Heart left ventricle (tissue), 16 donors: ENCODE results near the gene CACYBP. TPM values are rescaled to one million over a fixed set of nuclear protein-coding genes. Genes with fewer than 3 reads are reported as not detected.
"Not testable (repeated sequence)": the region's sequence is repeated elsewhere in the genome, so short reads cannot be mapped to it uniquely, and the experiment has no call there.

ENCODE experiments used
- ATAC-seq, 4 donors: fragments of 200-7000 bp; cut with Tn5 transposase; one replicate each; pipeline ENCODE4 v1.9.1; 2020 to 2022; ENCODE audit warnings: moderate library complexity in 4 of 4, mild to moderate bottlenecking in 3 of 4, moderate number of reproducible peaks in 1 of 4
- DNase-seq, 5 donors: peaks; one replicate each; pipeline ENCODE4 v3.0.0-alpha.2; 2020
- H3K27ac ChIP-seq, 12 donors: fragments of 200-600 bp; sonication (generic) in 4 of 12; one replicate each; pipeline versions ENCODE4 v1.5.0 to v1.8.0; 2016 to 2022; ENCODE audit warnings: mild to moderate bottlenecking in 2 of 12
- H3K27me3 ChIP-seq, 9 donors: fragments of 200-600 bp; sonication (generic) in 2 of 9; one replicate each; pipeline versions ENCODE4 v1.5.1 to v1.8.0; 2016 to 2022; ENCODE audit warnings: mild to moderate bottlenecking in 3 of 9
- H3K36me3 ChIP-seq, 9 donors: fragments of 200-600 bp; sonication (generic) in 2 of 9; one replicate each; pipeline versions ENCODE4 v1.5.0 to v1.8.0; 2018 to 2022; ENCODE audit warnings: mild to moderate bottlenecking in 2 of 9
- H3K4me1 ChIP-seq, 12 donors: fragments of 200-600 bp; sonication (generic) in 4 of 12; one replicate each; pipeline versions ENCODE4 v1.5.0 to v1.8.0; 2016 to 2022; ENCODE audit warnings: mild to moderate bottlenecking in 3 of 12
- H3K4me3 ChIP-seq, 12 donors: fragments of 200-600 bp; sonication (generic) in 4 of 12; one replicate each; pipeline versions ENCODE4 v1.5.0 to v1.8.0; 2017 to 2022; ENCODE audit warnings: mild to moderate bottlenecking in 9 of 12, moderate library complexity in 4 of 12
- H3K9me3 ChIP-seq, 12 donors: fragments of 200-600 bp; sonication (generic) in 4 of 12; one replicate each; pipeline versions ENCODE4 v1.5.0 to v1.8.0; 2016 to 2022; ENCODE audit warnings: mild to moderate bottlenecking in 1 of 12
- POLR2A ChIP-seq, 2 donors: fragments of 450-650 bp; IDR thresholded peaks; one replicate each; pipeline ENCODE4 v1.6.1; 2017; ENCODE audit warnings: antibody characterized with exemption in 2 of 2, mild to moderate bottlenecking in 2 of 2, moderate library complexity in 2 of 2
- WGBS, 4 donors: extraction: QIAGEN DNeasy Blood & Tissue Kit in 2 of 4; methylation state at CpG; one replicate each; pipeline versions ENCODE4 v1.1.5 to v1.1.7; 2013 to 2018; 5-methylcytosine and 5-hydroxymethylcytosine counted together
- intact Hi-C, 10 donors: fragments of 100-400 bp; cut with DNase I; formaldehyde crosslinking; loops; one replicate each; pipeline versions ENCODE4 v1.11.1 to v1.14.2; 2022
- polyA plus RNA-seq, 2 donors: library from polyadenylated mRNA; stranded (reverse); fragments of 200-250 nt; gene quantifications; one replicate each; pipeline ENCODE4 v1.2.3, GENCODE V29; 2013
- total RNA-seq, 9 donors: library from RNA; depleted of rRNA in 2 of 9; stranded (reverse); fragments of >200 nt in 2 of 9; fragmentation: NEBNext Ultra II Directional in 3 of 9; extraction: Animal tissue kit (Norgen Biotek cat#: 25700) in 3 of 9; gene quantifications; one replicate each; pipeline versions ENCODE4 v1.1.0 to v1.2.4, GENCODE V29; 2016 to 2023
- TF ChIP-seq, protein P1 (sequence below), 12 donors: fragments of 200-600 bp; sonication (generic) in 4 of 12; IDR thresholded peaks; one replicate each; pipeline versions ENCODE4 v1.5.0 to v1.8.0; 2018 to 2022; ENCODE audit warnings: antibody characterized with exemption in 12 of 12, mild to moderate bottlenecking in 5 of 12
- donor health status: ischemic (EF 13 %, LVEDD 7.1; RV severe dilation, severe dysfunction).
- donor health status: healthy with polysubstance abuse.
- donor health status: DM: no; HTN: yes; CAD: no.
- donor health status: DM: no; HTN: no; CAD: no.
- donor health status: ischemic (EF 25% LVEDD 6.9; RV normal size, moderate dysfunction).
- donor health status: ischemic (EF 25% LVEDD 5.7; RV mildly dilated, moderate dysfunction).
- donor health status: healthy.
- donor health status: DM: yes; HTN: yes; CAD: no.
- donor health status: ischemic (EF 35%, LVEDD 5.7; RV mildly dilated, moderate dysfunction).
- donor health status: nonischemic (EF 11% LVEDD 7.7; RV severe dilation, severe dysfunction).
- donor health status: DM: yes; HTN: yes; CAD: no.
- donor health status: PGD.
- donor health status: ischemic (EF 29% LVEDD 5.4; RV normal size, mild dysfunction).
- donor health status: nonischemic (EF 23%, LVEDD 6.1; RV moderate dilation, normal function).

The CACYBP gene
- total and polyA plus RNA-seq, 11 donors: 30.1 to 170 (median 54.6) TPM

DNA sequence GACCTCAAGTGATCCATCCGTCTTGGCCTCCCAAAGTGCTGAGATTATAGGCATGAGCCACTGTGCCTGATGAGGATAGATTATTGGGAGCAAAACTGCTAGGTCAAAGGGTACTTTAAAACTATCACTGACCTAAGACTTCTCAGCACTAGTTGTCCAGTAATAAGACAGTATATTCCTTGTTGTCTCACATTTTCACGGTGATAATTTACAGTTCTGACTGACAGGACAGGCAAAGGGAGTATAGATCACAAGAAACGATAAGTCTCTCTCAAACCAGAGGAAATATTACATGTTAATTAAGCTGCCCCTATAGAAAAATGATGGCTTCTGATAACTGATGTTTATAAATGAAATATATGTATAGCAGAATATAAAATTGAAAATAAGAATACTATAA is 19.8 kb downstream of the CACYBP start:
- H3K4me3 ChIP-seq: no peak overlapping the region
- TF ChIP-seq, protein P1, sequence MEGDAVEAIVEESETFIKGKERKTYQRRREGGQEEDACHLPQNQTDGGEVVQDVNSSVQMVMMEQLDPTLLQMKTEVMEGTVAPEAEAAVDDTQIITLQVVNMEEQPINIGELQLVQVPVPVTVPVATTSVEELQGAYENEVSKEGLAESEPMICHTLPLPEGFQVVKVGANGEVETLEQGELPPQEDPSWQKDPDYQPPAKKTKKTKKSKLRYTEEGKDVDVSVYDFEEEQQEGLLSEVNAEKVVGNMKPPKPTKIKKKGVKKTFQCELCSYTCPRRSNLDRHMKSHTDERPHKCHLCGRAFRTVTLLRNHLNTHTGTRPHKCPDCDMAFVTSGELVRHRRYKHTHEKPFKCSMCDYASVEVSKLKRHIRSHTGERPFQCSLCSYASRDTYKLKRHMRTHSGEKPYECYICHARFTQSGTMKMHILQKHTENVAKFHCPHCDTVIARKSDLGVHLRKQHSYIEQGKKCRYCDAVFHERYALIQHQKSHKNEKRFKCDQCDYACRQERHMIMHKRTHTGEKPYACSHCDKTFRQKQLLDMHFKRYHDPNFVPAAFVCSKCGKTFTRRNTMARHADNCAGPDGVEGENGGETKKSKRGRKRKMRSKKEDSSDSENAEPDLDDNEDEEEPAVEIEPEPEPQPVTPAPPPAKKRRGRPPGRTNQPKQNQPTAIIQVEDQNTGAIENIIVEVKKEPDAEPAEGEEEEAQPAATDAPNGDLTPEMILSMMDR (IDR thresholded peaks at IDR 0.05): no peak
- no peak for TF ChIP-seq POLR2A (IDR thresholded peaks at IDR 0.05)
- ATAC-seq: no peak
- H3K27ac ChIP-seq: no peak overlapping the region
- no peaks in the 10 kb centered on the region for H3K27me3 ChIP-seq
- DNase-seq: no peak
- H3K9me3 ChIP-seq: no peaks in the 10 kb centered on the region
- 89 to 91% (median 91%) methylated on average over 3 of the region's 3 CpGs for WGBS, 4 donors
- peaks cover 0 to 61% (median 40%) of the 10 kb centered on the region in 9 donors for H3K36me3 ChIP-seq
- intact Hi-C loops: no loop called here
- H3K4me1 ChIP-seq: peaks cover 0 to 27% (median 16%) of the 10 kb centered on the region in 12 donors

DNA sequence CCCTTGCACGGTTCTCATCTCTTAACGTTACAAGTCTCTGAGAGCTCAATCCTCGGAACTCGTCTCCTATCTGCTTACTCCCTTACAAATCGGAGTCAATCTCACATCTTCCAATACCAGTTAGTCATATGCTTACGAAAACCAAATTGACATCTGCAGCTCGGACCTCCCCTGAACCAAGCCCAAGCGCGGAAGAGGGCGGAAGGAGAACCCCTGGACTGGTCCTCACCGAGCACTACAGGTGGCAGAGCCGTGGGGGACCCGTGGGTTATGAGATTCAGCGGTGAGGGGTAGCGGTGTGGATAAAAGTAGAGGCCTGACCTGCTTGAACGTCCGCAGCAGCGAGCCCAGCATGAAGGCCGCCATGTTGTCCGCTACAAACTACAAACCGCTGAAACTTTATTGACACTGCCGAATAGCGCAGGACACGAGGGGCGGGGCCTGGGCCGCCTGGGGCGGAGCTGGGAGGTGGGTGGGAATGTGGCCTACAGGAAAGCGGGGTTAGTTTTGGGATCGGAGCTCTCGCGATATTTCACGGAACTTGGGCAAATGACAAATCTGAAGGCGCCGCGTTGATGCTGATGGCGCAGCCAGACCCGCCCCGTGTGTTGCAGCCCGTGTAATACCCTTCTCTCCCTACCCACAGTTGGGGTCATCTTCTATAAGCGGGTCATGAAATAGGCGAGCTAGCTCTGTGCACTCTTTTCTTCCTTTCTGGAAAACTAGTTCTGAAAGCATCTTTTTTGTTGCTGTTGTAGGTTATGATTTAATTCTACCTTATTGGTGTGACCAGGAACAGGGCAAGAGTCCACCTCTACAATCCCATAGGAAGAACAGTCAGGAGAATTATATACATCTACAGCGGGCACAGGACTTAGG is 23.5 kb downstream of the CACYBP start, which contains the start of gene MRPS14:
Gene MRPS14 (minus strand): TSS at position 383 of the 879 bp plus-strand sequence. CDS start 17 bp downstream, at position 366.
- intact Hi-C loops: loop anchor here in 2 of 10 donors (1.0 to 10.0 kb wide), 3 partner anchors 23 to 1182 kb away; partner anchors contain the start of gene COP1 (in 1 of the 2)
- Histone ChIP-seq H3K27me3 (no peaks in the 10 kb centered on the region), H3K9me3 (no peaks in the 10 kb centered on the region), H3K36me3 (peaks cover 0 to 23% (median 3%) of the 10 kb centered on the region in 9 donors), H3K4me1 (peaks cover 0 to 27% (median 16%) of the 10 kb centered on the region in 12 donors), H3K4me3 (peak within 1 kb of the TSS; percentile 70 to 96 (median 92)), H3K27ac (peak within 1 kb of the TSS; percentile 54 to 90 (median 81))
- TF ChIP-seq, protein P1 (IDR thresholded peaks at IDR 0.05): no peak
- TF ChIP-seq POLR2A (IDR thresholded peaks at IDR 0.05): peak in 1 of 2 donors; percentile 70
- peak; percentile 97 to 100 (median 99) for ATAC-seq
- peak; percentile 97 to 98 (median 98) for DNase-seq
- WGBS, 4 donors: 3 to 5% (median 3%) methylated on average over 41 to 42 of the region's 42 CpGs

DNA sequence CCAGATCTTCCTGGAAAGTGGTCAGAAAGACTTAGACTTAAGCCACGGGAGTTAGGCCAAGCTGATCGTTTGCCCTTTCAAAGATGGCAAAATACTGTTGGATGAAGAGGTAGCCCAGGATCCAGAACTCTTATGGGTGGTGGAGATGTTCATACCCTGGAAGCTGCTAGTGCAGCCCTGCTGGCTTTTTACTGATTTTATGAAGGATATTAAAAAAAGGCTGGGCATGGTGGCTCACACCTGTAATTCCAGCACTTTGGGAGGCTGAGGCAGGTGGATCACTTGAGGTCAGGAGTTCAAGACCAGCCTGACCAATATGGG is 24.1 kb downstream of the CACYBP start:
- Histone ChIP-seq H3K27ac (peak overlapping the region; percentile 54 to 90 (median 79)), H3K4me3 (peak overlapping the region in 11 of 12 donors; percentile 71 to 96 (median 93)), H3K36me3 (peaks cover 0 to 17% (median 0%) of the 10 kb centered on the region in 9 donors), H3K4me1 (peaks cover 0 to 27% (median 16%) of the 10 kb centered on the region in 12 donors)
- H3K9me3 ChIP-seq, DNase-seq, H3K27me3 ChIP-seq: not testable (repeated sequence)
- peak in 2 of 4 donors; percentile 1 to 2 for ATAC-seq
- 94 to 100% (median 96%) methylated on average over 2 of the region's 2 CpGs for WGBS, 4 donors
- intact Hi-C loops: loop anchor here in 2 of 10 donors (1.0 to 10.0 kb wide), 3 partner anchors 24 to 1181 kb away; partner anchors contain the start of gene COP1 (in 1 of the 2)

DNA sequence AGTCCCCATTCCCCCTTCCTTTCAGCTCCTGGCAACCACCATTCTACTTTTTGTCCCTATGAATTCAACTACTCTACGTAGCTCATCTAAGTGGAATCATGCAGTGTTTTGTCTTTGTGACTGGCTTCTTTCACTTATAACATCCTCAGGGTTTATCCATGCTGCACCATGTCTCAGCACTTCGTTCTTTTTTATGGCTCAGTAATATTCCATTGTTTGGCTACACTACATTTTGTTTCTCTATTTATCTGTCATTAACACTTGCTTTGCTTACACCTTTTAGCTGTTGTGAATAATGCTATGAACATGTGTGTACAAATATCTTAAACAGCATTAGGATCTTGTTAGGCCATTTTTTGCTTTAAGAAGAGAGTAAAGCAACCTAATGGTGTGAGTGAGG is 25.0 kb downstream of the CACYBP start:
- TF ChIP-seq, protein P1 (IDR thresholded peaks at IDR 0.05): no peak
- no peak for TF ChIP-seq POLR2A (IDR thresholded peaks at IDR 0.05)
- no peak for ATAC-seq
- peaks cover 0 to 9% (median 0%) of the 10 kb centered on the region in 9 donors for H3K36me3 ChIP-seq
- H3K9me3 ChIP-seq: no peaks in the 10 kb centered on the region
- no peaks in the 10 kb centered on the region for H3K27me3 ChIP-seq
- no peak for DNase-seq
- intact Hi-C loops: loop anchor here in 2 of 10 donors (10.0 kb wide), 2 partner anchors 290 to 1180 kb away; partner anchors contain the start of gene COP1 (in 1 of the 2)
- peaks cover 0 to 27% (median 16%) of the 10 kb centered on the region in 12 donors for H3K4me1 ChIP-seq
- H3K27ac ChIP-seq: no peak overlapping the region
- no peak overlapping the region for H3K4me3 ChIP-seq
- 93 to 97% (median 96%) methylated on average over 2 of the region's 2 CpGs for WGBS, 4 donors
